Smooth muscle cell (in vitro differentiated cells): Measurements from ENCODE around the gene ACSS1. TPM values are rescaled to one million over a fixed set of nuclear protein-coding genes. Genes with fewer than 3 reads are reported as not detected.

Experiments used
- DNase-seq: peaks from one replicate; lab custom pipeline; 2025; ENCODE audit not compliant: unreplicated experiment; lab: John Stamatoyannopoulos, UW
- H2AFZ ChIP-seq: fragments of 200-600 bp; sonication (generic); 2 replicates; pipeline ENCODE4 v1.6.0; 2016; ENCODE audit warnings: antibody characterized with exemption, low read depth, mild to moderate bottlenecking
- H3F3A ChIP-seq: fragments of 200-600 bp; sonication (generic); 2 replicates; pipeline ENCODE4 v1.6.0; 2017; ENCODE audit warnings: antibody characterized with exemption, low read depth
- H3K27ac ChIP-seq: fragments of 200-600 bp; sonication (generic); 2 replicates; pipeline ENCODE4 v1.5.1; 2016; ENCODE audit warnings: low read depth, mild to moderate bottlenecking
- H3K27me3 ChIP-seq: fragments of 200-600 bp; sonication (generic); 2 replicates; pipeline ENCODE4 v1.6.1; 2016; ENCODE audit warnings: low read depth, mild to moderate bottlenecking
- H3K36me3 ChIP-seq: fragments of 200-600 bp; sonication (generic); 2 replicates; pipeline ENCODE4 v1.5.1; 2016; ENCODE audit warnings: low read depth
- H3K4me1 ChIP-seq: fragments of 200-600 bp; sonication (generic); 2 replicates; pipeline ENCODE4 v1.5.1; 2016; ENCODE audit warnings: low read depth
- H3K4me2 ChIP-seq: fragments of 200-600 bp; sonication (generic); 2 replicates; pipeline ENCODE4 v1.6.0; 2016; ENCODE audit warnings: mild to moderate bottlenecking
- H3K4me3 ChIP-seq: fragments of 200-600 bp; sonication (generic); 2 replicates; pipeline ENCODE4 v1.5.1; 2016; ENCODE audit warnings: mild to moderate bottlenecking
- H3K79me2 ChIP-seq: fragments of 200-600 bp; sonication (generic); 2 replicates; pipeline ENCODE4 v1.6.0; 2016; ENCODE audit warnings: low read depth, mild to moderate bottlenecking
- H3K9ac ChIP-seq: fragments of 200-600 bp; sonication (generic); 2 replicates; pipeline ENCODE4 v1.6.0; 2016; ENCODE audit warnings: low read depth
- H3K9me3 ChIP-seq: fragments of 200-600 bp; sonication (generic); replicated peaks from 2 replicates; pipeline ENCODE4 v1.5.1; 2016; ENCODE audit warnings: low read depth
- H4K20me1 ChIP-seq: fragments of 200-600 bp; sonication (generic); 2 replicates; pipeline ENCODE4 v1.6.0; 2016; ENCODE audit warnings: low read depth
- CTCF ChIP-seq: fragments of 200-600 bp; sonication (generic); IDR thresholded peaks from 2 replicates; pipeline ENCODE4 v1.5.1; 2017; ENCODE audit warnings: borderline replicate concordance, mild to moderate bottlenecking, antibody characterized with exemption; ENCODE audit not compliant: insufficient read depth, poor library complexity, severe bottlenecking
- WGBS: methylation state at CpG from one replicate; pipeline ENCODE4 v1.1.7; 2016; ENCODE audit warnings: low lambda C conversion rate; 5-methylcytosine and 5-hydroxymethylcytosine counted together
- polyA plus RNA-seq: library from polyadenylated mRNA; unstranded; fragments of >200 nt; fragmentation: Nextera tagmentation; extraction: Ambion mirVana; gene quantifications from 2 replicates; pipeline ENCODE4 v1.2.1, GENCODE V29; 2016
- small RNA-seq: library from RNA; depleted of rRNA; stranded (forward); fragments of <200 nt; gene quantifications from one replicate; pipeline ENCODE3, GENCODE V24; 2014
- total RNA-seq: library from RNA; depleted of rRNA; stranded (reverse); fragments of >200 nt; gene quantifications from 2 replicates; pipeline ENCODE4 v1.2.3, GENCODE V29; 2014

Gene ACSS1
- total and polyA plus RNA-seq, 2 experiments from 2014 or later, result 2.4 to 2.8 TPM

DNA sequence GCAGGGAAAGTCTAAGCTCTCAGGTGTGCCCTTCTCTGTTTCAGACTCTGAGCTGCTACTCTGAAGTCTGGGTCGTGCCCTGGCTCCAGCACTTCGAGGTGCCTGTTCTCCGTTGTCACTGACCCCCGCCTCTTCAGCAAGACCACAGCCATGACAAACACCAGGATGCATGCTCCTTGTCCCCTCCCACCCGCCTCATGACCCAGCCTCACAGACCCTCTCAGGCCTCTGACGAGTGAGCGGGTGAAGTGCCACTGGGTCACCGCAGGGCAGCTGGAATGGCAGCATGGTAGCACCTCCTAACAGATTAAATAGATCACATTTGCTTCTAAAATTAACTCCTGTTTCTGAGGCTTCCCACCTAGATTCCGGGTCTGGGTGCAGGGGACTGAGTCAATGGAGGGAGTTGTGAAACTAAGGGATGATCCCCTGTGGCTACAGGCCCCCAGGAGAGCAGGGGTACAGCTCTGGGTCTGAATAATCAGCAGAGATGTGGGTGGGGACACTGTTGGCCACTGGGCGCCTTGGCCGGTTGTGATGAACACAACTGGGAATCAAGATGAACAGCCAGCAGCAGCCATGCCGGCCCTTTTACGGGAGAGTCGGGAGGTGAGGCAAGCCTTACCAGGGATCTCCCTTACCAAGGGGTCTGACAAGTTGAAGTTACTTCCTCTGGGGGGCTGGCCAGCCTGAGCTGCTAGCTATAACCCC is 98.2 kb downstream of the ACSS1 start:
- WGBS, result 90% methylated on average over 14 of the region's 14 CpGs
- H3K9me3 ChIP-seq, result no peaks in the 10 kb centered on the region
- peaks cover under 1% of the 10 kb centered on the region for H3K4me1 ChIP-seq
- H2AFZ ChIP-seq, result no peak overlapping the region
- H3F3A ChIP-seq, result no peaks in the 10 kb centered on the region
- H3K27me3 ChIP-seq, result no peaks in the 10 kb centered on the region
- H3K79me2 ChIP-seq, result no peaks in the 10 kb centered on the region
- TF ChIP-seq CTCF, result no peak
- no peak for DNase-seq
- H4K20me1 ChIP-seq, result no peaks in the 10 kb centered on the region
- no peak overlapping the region for H3K9ac ChIP-seq
- no peak overlapping the region for H3K4me3 ChIP-seq
- no peak overlapping the region for H3K4me2 ChIP-seq
- no peak overlapping the region for H3K27ac ChIP-seq
- H3K36me3 ChIP-seq, result no peaks in the 10 kb centered on the region

- 94% methylated on average over 20 of the region's 20 CpGs for WGBS
- no peaks in the 10 kb centered on the region for H3K27me3 ChIP-seq
- no peak overlapping the region for H3K4me2 ChIP-seq
- no peaks in the 10 kb centered on the region for H3K36me3 ChIP-seq
- H3K4me3 ChIP-seq, result no peak overlapping the region
- no peaks in the 10 kb centered on the region for H3K9me3 ChIP-seq
- H2AFZ ChIP-seq, result no peak overlapping the region
- H3F3A ChIP-seq, result no peaks in the 10 kb centered on the region
- TF ChIP-seq CTCF, result no peak
- no peaks in the 10 kb centered on the region for H4K20me1 ChIP-seq
- H3K9ac ChIP-seq, result no peak overlapping the region
- no peaks in the 10 kb centered on the region for H3K79me2 ChIP-seq
- no peak for DNase-seq
- H3K4me1 ChIP-seq, result peaks cover 4% of the 10 kb centered on the region
- H3K27ac ChIP-seq, result no peak overlapping the region
Measured at GRCh38 chr20:24958506-24959385, 99.2 kb downstream of the ACSS1 start.

DNA sequence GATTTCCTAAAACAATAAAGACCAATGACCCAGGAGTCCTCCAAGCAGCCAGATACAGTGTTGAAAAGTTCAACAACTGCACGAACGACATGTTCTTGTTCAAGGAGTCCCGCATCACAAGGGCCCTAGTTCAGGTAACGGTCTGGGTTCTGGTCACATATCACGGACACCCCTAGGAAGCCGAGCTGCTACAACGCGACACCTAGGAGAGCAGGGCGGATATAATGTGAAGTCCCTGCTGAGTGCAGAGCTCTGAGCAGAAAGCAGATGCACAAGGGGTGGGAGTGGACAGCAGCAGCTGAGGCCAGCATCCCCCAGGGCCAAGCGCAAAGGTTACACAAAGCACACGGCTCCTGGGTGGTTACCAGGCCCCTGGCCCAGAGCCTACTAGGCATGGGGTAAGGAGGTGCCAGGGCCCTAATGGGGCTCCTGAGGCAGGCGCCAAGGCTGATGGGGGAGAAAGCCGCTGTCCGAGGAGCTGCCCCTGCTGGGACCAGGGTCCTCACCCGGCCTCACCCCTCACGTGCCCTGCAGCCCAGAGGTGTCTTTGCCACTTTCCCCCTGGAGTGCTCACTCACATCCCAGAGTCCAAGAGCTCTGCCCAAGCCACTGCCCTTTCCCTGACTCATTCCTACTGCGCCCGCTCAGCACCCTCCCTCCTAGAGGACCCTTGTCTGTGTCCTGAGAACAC is 100.5 kb downstream of the ACSS1 start:
- Histone ChIP-seq H3K9ac (no peak overlapping the region), H3K9me3 (no peaks in the 10 kb centered on the region), H3F3A (no peaks in the 10 kb centered on the region), H4K20me1 (no peaks in the 10 kb centered on the region), H3K4me2 (no peak overlapping the region), H3K79me2 (no peaks in the 10 kb centered on the region), H3K27ac (no peak overlapping the region), H3K27me3 (no peaks in the 10 kb centered on the region), H3K4me3 (no peak overlapping the region), H2AFZ (no peak overlapping the region), H3K36me3 (no peaks in the 10 kb centered on the region), H3K4me1 (peaks cover 4% of the 10 kb centered on the region)
- no peak for DNase-seq
- TF ChIP-seq CTCF, result no peak
- WGBS, result 98% methylated on average over 17 of the region's 18 CpGs

Small RNAs within 50 kb of the gene (small RNA-seq; reads per million reads assigned to genes)
- gene RNU6-1257P, result not detected

Other genes starting within 250 kb of the ACSS1 start
- not detected in 2 replicates for gene CST7, start 108.9 kb downstream of the ACSS1 start, total RNA-seq
- gene CST7, start 108.9 kb downstream of the ACSS1 start, polyA plus RNA-seq, result 1.8 TPM in 1 of 2 replicates, not detected in the other
- gene APMAP, start 65.4 kb downstream of the ACSS1 start, total RNA-seq, result 54.4 and 57.4 TPM in 2 replicates
- 86.9 and 90.9 TPM in 2 replicates for gene APMAP, start 65.4 kb downstream of the ACSS1 start, polyA plus RNA-seq
- gene VSX1, start 24.0 kb upstream of the ACSS1 start, total RNA-seq, result not detected in 2 replicates
- gene VSX1, start 24.0 kb upstream of the ACSS1 start, polyA plus RNA-seq, result not detected in 2 replicates
- 12.6 and 30.1 TPM in 2 replicates for gene ENTPD6, start 137.6 kb upstream of the ACSS1 start, total RNA-seq
- gene ENTPD6, start 137.6 kb upstream of the ACSS1 start, polyA plus RNA-seq, result 19.9 and 34.0 TPM in 2 replicates
- 31.8 and 44.4 TPM in 2 replicates for gene PYGB, start 189.9 kb upstream of the ACSS1 start, total RNA-seq
- gene PYGB, start 189.9 kb upstream of the ACSS1 start, polyA plus RNA-seq, result 39.4 and 43.3 TPM in 2 replicates